GM23338 (cell line): ENCODE measurements around the gene DELE1. TPM values are rescaled to one million over a fixed set of nuclear protein-coding genes. Genes with fewer than 3 reads are reported as not detected.
A peak's percentile ranks its signal among the peaks of the same experiment; 100 is the strongest.

Source experiments
- ATAC-seq: fragments of 200-7000 bp; cut with Tn5 transposase; 3 replicates; pipeline ENCODE4 v1.9.1; 2020
- DNase-seq: peaks from one replicate; pipeline ENCODE4 v3.0.0-alpha.2; 2015; ENCODE audit warnings: low spot score
- H2AFZ ChIP-seq: fragments of 200-600 bp; sonication (generic); 2 replicates; pipeline ENCODE4 v1.8.0; 2016; ENCODE audit warnings: antibody characterized with exemption, mild to moderate bottlenecking, moderate library complexity
- H3F3A ChIP-seq: fragments of 200-600 bp; sonication (generic); replicated peaks from 2 replicates; pipeline ENCODE4 v1.8.0; 2017; ENCODE audit warnings: antibody characterized with exemption, mixed run types, low read depth
- H3K27ac ChIP-seq: fragments of 200-600 bp; sonication (generic); 2 replicates; pipeline ENCODE4 v1.6.1; 2016; ENCODE audit warnings: low read depth
- H3K27me3 ChIP-seq: fragments of 200-600 bp; sonication (generic); 2 replicates; pipeline ENCODE4 v1.8.0; 2016; ENCODE audit warnings: mild to moderate bottlenecking, mixed run types, moderate library complexity; ENCODE audit not compliant: insufficient read depth
- H3K36me3 ChIP-seq: fragments of 200-600 bp; sonication (generic); 2 replicates; pipeline ENCODE4 v1.8.0; 2016; ENCODE audit warnings: mild to moderate bottlenecking; ENCODE audit not compliant: insufficient read depth
- H3K4me1 ChIP-seq: fragments of 200-600 bp; sonication (generic); 2 replicates; pipeline ENCODE4 v1.8.0; 2016; ENCODE audit warnings: mild to moderate bottlenecking, moderate library complexity; ENCODE audit not compliant: insufficient read depth
- H3K4me2 ChIP-seq: fragments of 200-600 bp; sonication (generic); 2 replicates; pipeline ENCODE4 v1.7.1; 2017; ENCODE audit warnings: mixed run types
- H3K4me3 ChIP-seq: fragments of 200-600 bp; sonication (generic); 2 replicates; pipeline ENCODE4 v1.6.1; 2016; ENCODE audit warnings: mixed run types
- H3K79me2 ChIP-seq: fragments of 200-600 bp; sonication (generic); replicated peaks from 2 replicates; pipeline ENCODE4 v1.8.0; 2017; ENCODE audit warnings: mild to moderate bottlenecking; ENCODE audit not compliant: insufficient read depth
- H3K9me2 ChIP-seq: fragments of 200-600 bp; sonication (generic); 2 replicates; pipeline ENCODE4 v1.8.0; 2017; ENCODE audit not compliant: insufficient read depth
- H4K20me1 ChIP-seq: fragments of 200-600 bp; sonication (generic); replicated peaks from 2 replicates; pipeline ENCODE4 v1.8.0; 2017; ENCODE audit warnings: mild to moderate bottlenecking; ENCODE audit not compliant: insufficient read depth
- H3K27ac Mint-ChIP-seq: 2 replicates; pipeline ENCODE4 v1.8.0; 2020; ENCODE audit warnings: inconsistent platforms, mild to moderate bottlenecking, moderate library complexity, mixed read lengths
- H3K27me3 Mint-ChIP-seq: 3 replicates; pipeline ENCODE4 v1.8.0; 2022; ENCODE audit warnings: low read depth, mild to moderate bottlenecking, moderate library complexity, mixed read lengths, inconsistent platforms; ENCODE audit not compliant: insufficient read depth, poor library complexity
- H3K36me3 Mint-ChIP-seq: 3 replicates; pipeline ENCODE4 v1.8.0; 2021; ENCODE audit warnings: low read depth, mild to moderate bottlenecking, inconsistent platforms, moderate library complexity, mixed read lengths
- H3K4me1 Mint-ChIP-seq: 3 replicates; pipeline ENCODE4 v1.8.0; 2020; ENCODE audit warnings: mild to moderate bottlenecking, inconsistent platforms, mixed read lengths
- H3K4me3 Mint-ChIP-seq: 3 replicates; pipeline ENCODE4 v1.8.0; 2021; ENCODE audit warnings: moderate library complexity, mild to moderate bottlenecking, inconsistent platforms, mixed read lengths
- H3K9me3 Mint-ChIP-seq: 3 replicates; pipeline ENCODE4 v1.8.0; 2020; ENCODE audit warnings: moderate library complexity, mild to moderate bottlenecking, inconsistent platforms, mixed read lengths
- CREB1 ChIP-seq: fragments of 250-450 bp; sonication (Bioruptor Pico); IDR thresholded peaks from 2 replicates; pipeline ENCODE4 v1.5.0; 2020; ENCODE audit warnings: low read depth, mild to moderate bottlenecking, moderate library complexity
- EZH2 ChIP-seq: fragments of 200-600 bp; sonication (generic); IDR thresholded peaks from one replicate; pipeline ENCODE4 v1.8.0; 2017; ENCODE audit warnings: antibody characterized with exemption, mild to moderate bottlenecking, low read depth; ENCODE audit not compliant: unreplicated experiment
- EZH2phosphoT487 ChIP-seq: fragments of 200-600 bp; sonication (generic); IDR thresholded peaks from one replicate; pipeline ENCODE4 v1.8.1; 2018; ENCODE audit warnings: antibody characterized with exemption; ENCODE audit not compliant: unreplicated experiment
- JUNB ChIP-seq: IDR thresholded peaks from one replicate; pipeline ENCODE4 v1.6.1; 2016; ENCODE audit warnings: antibody characterized with exemption; ENCODE audit not compliant: unreplicated experiment
- NANOG ChIP-seq: IDR thresholded peaks from 2 replicates; pipeline ENCODE4 v1.6.1; 2016; ENCODE audit warnings: antibody characterized with exemption, borderline replicate concordance
- POLR2AphosphoS5 ChIP-seq: IDR thresholded peaks from 2 replicates; pipeline ENCODE4 v1.6.1; 2016; ENCODE audit warnings: antibody characterized with exemption, low read depth
- REST ChIP-seq: IDR thresholded peaks from one replicate; pipeline ENCODE4 v1.6.1; 2018; ENCODE audit warnings: antibody characterized with exemption; ENCODE audit not compliant: unreplicated experiment
- ZNF114 ChIP-seq: fragments of 250-450 bp; sonication (Bioruptor Pico); IDR thresholded peaks from 2 replicates; pipeline ENCODE4 v1.5.0; 2020; ENCODE audit warnings: mild to moderate bottlenecking, moderate library complexity
- ZNF331 ChIP-seq: fragments of 250-450 bp; sonication (Bioruptor Pico); IDR thresholded peaks from 2 replicates; pipeline ENCODE4 v1.5.0; 2020; ENCODE audit warnings: low read depth, mild to moderate bottlenecking, moderate library complexity
- polyA plus RNA-seq: library from polyadenylated mRNA; unstranded; fragments of >200 nt; fragmentation: Nextera tagmentation; extraction: Ambion mirVana; gene quantifications from 2 replicates; pipeline ENCODE4 v1.2.1, GENCODE V29; 2016
- total RNA-seq: library from RNA; depleted of rRNA; stranded (reverse); fragments of >200 nt; shearing (Covaris generic); gene quantifications from 2 replicates; pipeline ENCODE4 v1.2.3, GENCODE V29; 2014
- TF ChIP-seq, protein P1 (sequence below): fragments of 250-450 bp; sonication (Bioruptor Pico); IDR thresholded peaks from 2 replicates; pipeline ENCODE4 v1.5.0; 2020; ENCODE audit warnings: mild to moderate bottlenecking, moderate library complexity
- TF ChIP-seq, protein P2 (sequence below): IDR thresholded peaks from 2 replicates; pipeline ENCODE4 v1.6.1; 2016; ENCODE audit warnings: antibody characterized with exemption

The DELE1 gene
- total and polyA plus RNA-seq, 2 experiments from 2014 or later: 26.9 to 62.2 TPM

GRCh38 chr5:141910271-141910673 lies 13.4 kb upstream of the DELE1 start:
- ATAC-seq (no peak), DNase-seq (no peak)
- H3F3A ChIP-seq: peaks cover 11% of the 10 kb centered on the region; the same call in 1 of the 2 replicates
- H3K4me1 ChIP-seq: peaks cover 8% of the 10 kb centered on the region; the same call in 1 of the 2 replicates
- H3K4me3 Mint-ChIP-seq: no peak overlapping the region
- no peaks in the 10 kb centered on the region for H3K36me3 ChIP-seq
- H3K79me2 ChIP-seq: no peaks in the 10 kb centered on the region
- H3K4me3 ChIP-seq: no peak overlapping the region
- peaks cover 17% of the 10 kb centered on the region for H3K27me3 Mint-ChIP-seq
- H3K27ac Mint-ChIP-seq: no peak overlapping the region
- H3K9me3 Mint-ChIP-seq: no peaks in the 10 kb centered on the region; the same call in 2 of the 3 replicates
- no peak overlapping the region for H3K27ac ChIP-seq
- no peak overlapping the region for H3K4me2 ChIP-seq
- no peaks in the 10 kb centered on the region for H4K20me1 ChIP-seq
- peaks cover 15% of the 10 kb centered on the region for H3K4me1 Mint-ChIP-seq
- H3K9me2 ChIP-seq: no peaks in the 10 kb centered on the region
- H3K27me3 ChIP-seq: peaks cover 26% of the 10 kb centered on the region
- no peaks in the 10 kb centered on the region for H3K36me3 Mint-ChIP-seq
- H2AFZ ChIP-seq: no peak overlapping the region
- TF ChIP-seq ZNF331 (CRISPR knock-in tag): no peak
- no peak for TF ChIP-seq JUNB
- no peak for TF ChIP-seq CREB1 (CRISPR knock-in tag)

- Mint-ChIP-seq H3K27me3 (peaks cover 32% of the 10 kb centered on the region), H3K27ac (no peak overlapping the region), H3K4me1 (peaks cover 26% of the 10 kb centered on the region), H3K36me3 (no peaks in the 10 kb centered on the region), H3K9me3 (no peaks in the 10 kb centered on the region), H3K4me3 (peak overlapping the region; percentile 67)
- H3K79me2 ChIP-seq: no peaks in the 10 kb centered on the region
- H3K4me3 ChIP-seq: peak overlapping the region; percentile 57
- no peak overlapping the region for H3K27ac ChIP-seq
- peaks cover 29% of the 10 kb centered on the region for H3K27me3 ChIP-seq
- no peaks in the 10 kb centered on the region for H3K9me2 ChIP-seq
- H2AFZ ChIP-seq: peak overlapping the region; percentile 97
- peak overlapping the region; percentile 76 for H3K4me2 ChIP-seq
- no peaks in the 10 kb centered on the region for H3K36me3 ChIP-seq
- peaks cover 16% of the 10 kb centered on the region for H3F3A ChIP-seq
- H4K20me1 ChIP-seq: no peaks in the 10 kb centered on the region
- DNase-seq: peak; percentile 61
- peaks cover 22% of the 10 kb centered on the region for H3K4me1 ChIP-seq
- ATAC-seq: peak; percentile 46
- TF ChIP-seq EZH2phosphoT487 (no peak), ZNF331 (CRISPR knock-in tag) (no peak), EZH2 (no peak), REST (no peak), ZNF114 (no peak), POLR2AphosphoS5 (no peak), NANOG (no peak), CREB1 (CRISPR knock-in tag) (no peak), JUNB (no peak)
- TF ChIP-seq, protein P1, sequence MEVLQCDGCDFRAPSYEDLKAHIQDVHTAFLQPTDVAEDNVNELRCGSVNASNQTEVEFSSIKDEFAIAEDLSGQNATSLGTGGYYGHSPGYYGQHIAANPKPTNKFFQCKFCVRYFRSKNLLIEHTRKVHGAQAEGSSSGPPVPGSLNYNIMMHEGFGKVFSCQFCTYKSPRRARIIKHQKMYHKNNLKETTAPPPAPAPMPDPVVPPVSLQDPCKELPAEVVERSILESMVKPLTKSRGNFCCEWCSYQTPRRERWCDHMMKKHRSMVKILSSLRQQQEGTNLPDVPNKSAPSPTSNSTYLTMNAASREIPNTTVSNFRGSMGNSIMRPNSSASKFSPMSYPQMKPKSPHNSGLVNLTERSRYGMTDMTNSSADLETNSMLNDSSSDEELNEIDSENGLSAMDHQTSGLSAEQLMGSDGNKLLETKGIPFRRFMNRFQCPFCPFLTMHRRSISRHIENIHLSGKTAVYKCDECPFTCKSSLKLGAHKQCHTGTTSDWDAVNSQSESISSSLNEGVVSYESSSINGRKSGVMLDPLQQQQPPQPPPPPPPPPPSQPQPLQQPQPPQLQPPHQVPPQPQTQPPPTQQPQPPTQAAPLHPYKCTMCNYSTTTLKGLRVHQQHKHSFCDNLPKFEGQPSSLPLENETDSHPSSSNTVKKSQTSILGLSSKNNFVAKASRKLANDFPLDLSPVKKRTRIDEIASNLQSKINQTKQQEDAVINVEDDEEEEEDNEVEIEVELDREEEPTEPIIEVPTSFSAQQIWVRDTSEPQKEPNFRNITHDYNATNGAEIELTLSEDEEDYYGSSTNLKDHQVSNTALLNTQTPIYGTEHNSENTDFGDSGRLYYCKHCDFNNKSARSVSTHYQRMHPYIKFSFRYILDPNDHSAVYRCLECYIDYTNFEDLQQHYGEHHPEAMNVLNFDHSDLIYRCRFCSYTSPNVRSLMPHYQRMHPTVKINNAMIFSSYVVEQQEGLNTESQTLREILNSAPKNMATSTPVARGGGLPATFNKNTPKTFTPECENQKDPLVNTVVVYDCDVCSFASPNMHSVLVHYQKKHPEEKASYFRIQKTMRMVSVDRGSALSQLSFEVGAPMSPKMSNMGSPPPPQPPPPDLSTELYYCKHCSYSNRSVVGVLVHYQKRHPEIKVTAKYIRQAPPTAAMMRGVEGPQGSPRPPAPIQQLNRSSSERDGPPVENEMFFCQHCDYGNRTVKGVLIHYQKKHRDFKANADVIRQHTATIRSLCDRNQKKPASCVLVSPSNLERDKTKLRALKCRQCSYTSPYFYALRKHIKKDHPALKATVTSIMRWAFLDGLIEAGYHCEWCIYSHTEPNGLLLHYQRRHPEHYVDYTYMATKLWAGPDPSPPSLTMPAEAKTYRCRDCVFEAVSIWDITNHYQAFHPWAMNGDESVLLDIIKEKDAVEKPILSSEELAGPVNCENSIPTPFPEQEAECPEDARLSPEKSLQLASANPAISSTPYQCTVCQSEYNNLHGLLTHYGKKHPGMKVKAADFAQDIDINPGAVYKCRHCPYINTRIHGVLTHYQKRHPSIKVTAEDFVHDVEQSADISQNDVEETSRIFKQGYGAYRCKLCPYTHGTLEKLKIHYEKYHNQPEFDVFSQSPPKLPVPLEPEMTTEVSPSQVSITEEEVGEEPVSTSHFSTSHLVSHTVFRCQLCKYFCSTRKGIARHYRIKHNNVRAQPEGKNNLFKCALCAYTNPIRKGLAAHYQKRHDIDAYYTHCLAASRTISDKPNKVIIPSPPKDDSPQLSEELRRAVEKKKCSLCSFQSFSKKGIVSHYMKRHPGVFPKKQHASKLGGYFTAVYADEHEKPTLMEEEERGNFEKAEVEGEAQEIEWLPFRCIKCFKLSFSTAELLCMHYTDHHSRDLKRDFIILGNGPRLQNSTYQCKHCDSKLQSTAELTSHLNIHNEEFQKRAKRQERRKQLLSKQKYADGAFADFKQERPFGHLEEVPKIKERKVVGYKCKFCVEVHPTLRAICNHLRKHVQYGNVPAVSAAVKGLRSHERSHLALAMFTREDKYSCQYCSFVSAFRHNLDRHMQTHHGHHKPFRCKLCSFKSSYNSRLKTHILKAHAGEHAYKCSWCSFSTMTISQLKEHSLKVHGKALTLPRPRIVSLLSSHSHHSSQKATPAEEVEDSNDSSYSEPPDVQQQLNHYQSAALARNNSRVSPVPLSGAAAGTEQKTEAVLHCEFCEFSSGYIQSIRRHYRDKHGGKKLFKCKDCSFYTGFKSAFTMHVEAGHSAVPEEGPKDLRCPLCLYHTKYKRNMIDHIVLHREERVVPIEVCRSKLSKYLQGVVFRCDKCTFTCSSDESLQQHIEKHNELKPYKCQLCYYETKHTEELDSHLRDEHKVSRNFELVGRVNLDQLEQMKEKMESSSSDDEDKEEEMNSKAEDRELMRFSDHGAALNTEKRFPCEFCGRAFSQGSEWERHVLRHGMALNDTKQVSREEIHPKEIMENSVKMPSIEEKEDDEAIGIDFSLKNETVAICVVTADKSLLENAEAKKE (CRISPR knock-in tag): no peak
- TF ChIP-seq, protein P2, sequence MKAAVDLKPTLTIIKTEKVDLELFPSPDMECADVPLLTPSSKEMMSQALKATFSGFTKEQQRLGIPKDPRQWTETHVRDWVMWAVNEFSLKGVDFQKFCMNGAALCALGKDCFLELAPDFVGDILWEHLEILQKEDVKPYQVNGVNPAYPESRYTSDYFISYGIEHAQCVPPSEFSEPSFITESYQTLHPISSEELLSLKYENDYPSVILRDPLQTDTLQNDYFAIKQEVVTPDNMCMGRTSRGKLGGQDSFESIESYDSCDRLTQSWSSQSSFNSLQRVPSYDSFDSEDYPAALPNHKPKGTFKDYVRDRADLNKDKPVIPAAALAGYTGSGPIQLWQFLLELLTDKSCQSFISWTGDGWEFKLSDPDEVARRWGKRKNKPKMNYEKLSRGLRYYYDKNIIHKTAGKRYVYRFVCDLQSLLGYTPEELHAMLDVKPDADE: no peak
These were observed 10.0 kb upstream of the DELE1 start for GRCh38 chr5:141913560-141914198.
